A673 (cell line): ENCODE data around the gene VAV2. TPM values are rescaled to one million over a fixed set of nuclear protein-coding genes. Genes with fewer than 3 reads are reported as not detected.

Source experiments
- BruUV-seq: library from RNA; stranded (reverse); fragments of 400-500 nt; replicated peaks from 2 replicates; lab custom pipeline; 2021; lab: Mats Ljungman, UMichigan
- CTCF ChIA-PET: fragments of 300-600 bp; sonication (Branson Sonifier 250); formaldehyde crosslinking; loops from one replicate; lab custom pipeline; 2022; ENCODE audit warnings: antibody characterized with exemption; lab: Charles Lee
- POLR2A ChIA-PET: fragments of 300-600 bp; sonication (Branson Sonifier 250); formaldehyde crosslinking; loops from one replicate; lab custom pipeline; 2022; ENCODE audit warnings: antibody characterized with exemption; ENCODE audit not compliant: low non-redundant PET; lab: Charles Lee
- DNase-seq: peaks from one replicate; pipeline ENCODE4 v3.0.0-alpha.2; 2015; ENCODE audit warnings: low spot score
- H3K27ac ChIP-seq: fragments of 200-600 bp; sonication (generic); 2 replicates; pipeline ENCODE4 v1.5.1; 2016; ENCODE audit warnings: mixed run types, low read depth, mild to moderate bottlenecking, mixed read lengths, antibody characterized with exemption, low read length; ENCODE audit not compliant: poor library complexity, severe bottlenecking
- H3K27me3 ChIP-seq: fragments of 200-600 bp; sonication (generic); replicated peaks from 2 replicates; pipeline ENCODE4 v1.6.1; 2017; ENCODE audit warnings: mixed run types, low read depth, mild to moderate bottlenecking, mixed read lengths, antibody characterized with exemption, low read length; ENCODE audit not compliant: insufficient read depth, poor library complexity
- H3K36me3 ChIP-seq: fragments of 200-600 bp; sonication (generic); 2 replicates; pipeline ENCODE4 v1.6.1; 2016; ENCODE audit warnings: mixed run types, mild to moderate bottlenecking, mixed read lengths, antibody characterized with exemption, low read length; ENCODE audit not compliant: insufficient read depth, poor library complexity, severe bottlenecking
- H3K4me1 ChIP-seq: fragments of 200-600 bp; sonication (generic); 2 replicates; pipeline ENCODE4 v1.6.1; 2017; ENCODE audit warnings: mixed run types, mild to moderate bottlenecking, mixed read lengths, antibody characterized with exemption, low read length; ENCODE audit not compliant: insufficient read depth, poor library complexity, severe bottlenecking
- H3K4me3 ChIP-seq: fragments of 200-600 bp; sonication (generic); 2 replicates; pipeline ENCODE4 v1.5.1; 2016; ENCODE audit warnings: low read depth, mixed run types, mild to moderate bottlenecking, mixed read lengths, low read length; ENCODE audit not compliant: poor library complexity, severe bottlenecking
- H3K9me3 ChIP-seq: fragments of 200-600 bp; sonication (generic); 2 replicates; pipeline ENCODE4 v1.6.1; 2016; ENCODE audit warnings: mixed run types, low read depth, mild to moderate bottlenecking, mixed read lengths, antibody characterized with exemption, low read length; ENCODE audit not compliant: poor library complexity, severe bottlenecking
- CTCF ChIP-seq: fragments of 300-800, 200-600 bp; sonication (generic); conservative IDR thresholded peaks from 2 replicates; pipeline ENCODE4 v1.5.1; 2017; ENCODE audit warnings: low read depth, mild to moderate bottlenecking, antibody characterized with exemption, low read length, moderate library complexity, mixed read lengths
- EZH2 ChIP-seq: fragments of 200-600 bp; sonication (generic); IDR thresholded peaks from 2 replicates; pipeline ENCODE4 v1.6.1; 2017; ENCODE audit warnings: borderline replicate concordance, low read depth, mild to moderate bottlenecking, mixed read lengths, antibody characterized with exemption, low read length; ENCODE audit not compliant: poor library complexity, severe bottlenecking
- intact Hi-C: fragments of 100-400 bp; cut with micrococcal nuclease; formaldehyde crosslinking; loops from one replicate; pipeline ENCODE4 v1.10.0; 2022; ENCODE audit not compliant: unreplicated experiment
- total RNA-seq: library from RNA; stranded (reverse); gene quantifications from 2 replicates; pipeline ENCODE4 v1.2.3, GENCODE V29; 2021

The VAV2 gene
- total RNA-seq, 1 experiment from 2014 or later, result 16.4 TPM

- POLR2A ChIA-PET, result no interaction called here
- intact Hi-C loops, result no loop called here
- Histone ChIP-seq H3K27me3 (no peaks in the 10 kb centered on the region), H3K36me3 (no peaks in the 10 kb centered on the region), H3K9me3 (no peaks in the 10 kb centered on the region), H3K4me1 (no peaks in the 10 kb centered on the region), H3K4me3 (no peak overlapping the region), H3K27ac (no peak overlapping the region)
- BruUV-seq, result no TSS peak
- DNase-seq, result no peak
- CTCF ChIA-PET, result no interaction called here
- TF ChIP-seq CTCF (no peak), EZH2 (no peak)
Measured at GRCh38 chr9:133974631-133975341, 17.3 kb downstream of the VAV2 start.

GRCh38 chr9:133973791-133974630 is 18.1 kb downstream of the VAV2 start:
- Histone ChIP-seq H3K36me3 (no peaks in the 10 kb centered on the region), H3K27me3 (no peaks in the 10 kb centered on the region), H3K4me1 (no peaks in the 10 kb centered on the region), H3K27ac (no peak overlapping the region), H3K9me3 (no peaks in the 10 kb centered on the region), H3K4me3 (no peak overlapping the region)
- ChIA-PET CTCF (no interaction called here), POLR2A (interaction anchor here (0.6 kb wide), 1 partner anchor 11 kb away, joined by 7 read pairs; no protein-coding TSS in a partner anchor)
- no TSS peak for BruUV-seq
- no peak for TF ChIP-seq CTCF
- no peak for TF ChIP-seq EZH2
- intact Hi-C loops, result no loop called here
- no peak for DNase-seq

GRCh38 chr9:133973111-133973790 is 18.9 kb downstream of the VAV2 start:
- H3K4me3 ChIP-seq, result no peak overlapping the region
- no peak overlapping the region for H3K27ac ChIP-seq
- ChIA-PET POLR2A (interaction anchor here (0.6 kb wide), 1 partner anchor 11 kb away, joined by 7 read pairs; no protein-coding TSS in a partner anchor), CTCF (no interaction called here)
- intact Hi-C loops, result no loop called here
- H3K27me3 ChIP-seq, result no peaks in the 10 kb centered on the region
- H3K4me1 ChIP-seq, result no peaks in the 10 kb centered on the region
- DNase-seq, result no peak
- BruUV-seq, result no TSS peak
- no peak for TF ChIP-seq CTCF
- TF ChIP-seq EZH2, result no peak
- H3K36me3 ChIP-seq, result no peaks in the 10 kb centered on the region
- H3K9me3 ChIP-seq, result no peaks in the 10 kb centered on the region
